MM.1S (cell line): ENCODE results near the gene PGGT1B.

Experiments
- DNase-seq: peaks from one replicate; pipeline ENCODE4 v3.0.0-alpha.2; 2015
- H2AFZ ChIP-seq: fragments of 300-600 bp; sonication (generic); 2 replicates; pipeline ENCODE4 v1.6.0; 2016; ENCODE audit warnings: antibody characterized with exemption, low read length
- H3F3A ChIP-seq: fragments of 300-600 bp; sonication (generic); 2 replicates; pipeline ENCODE4 v1.6.1; 2016; ENCODE audit warnings: mild to moderate bottlenecking, antibody characterized with exemption, low read length, moderate library complexity, mixed read lengths; ENCODE audit not compliant: insufficient read depth
- H3K27ac ChIP-seq: fragments of 300-600 bp; sonication (generic); 2 replicates; pipeline ENCODE4 v1.5.1; 2016; ENCODE audit warnings: mild to moderate bottlenecking, low read length
- H3K27me3 ChIP-seq: fragments of 300-600 bp; sonication (generic); replicated peaks from 2 replicates; pipeline ENCODE4 v1.6.0; 2016; ENCODE audit warnings: low read length; ENCODE audit not compliant: insufficient read depth
- H3K36me3 ChIP-seq: fragments of 300-600 bp; sonication (generic); replicated peaks from 2 replicates; pipeline ENCODE4 v1.6.1; 2016; ENCODE audit warnings: mild to moderate bottlenecking, low read length, mixed read lengths; ENCODE audit not compliant: insufficient read depth
- H3K4me1 ChIP-seq: fragments of 300-600 bp; sonication (generic); 2 replicates; pipeline ENCODE4 v1.6.1; 2016; ENCODE audit warnings: low read length, mixed read lengths
- H3K4me2 ChIP-seq: fragments of 300-600 bp; sonication (generic); 2 replicates; pipeline ENCODE4 v1.6.0; 2016; ENCODE audit warnings: low read depth, low read length
- H3K4me3 ChIP-seq: fragments of 300-600 bp; sonication (generic); 2 replicates; pipeline ENCODE4 v1.5.1; 2016; ENCODE audit warnings: low read length, mixed read lengths
- H3K79me2 ChIP-seq: fragments of 300-600 bp; sonication (generic); 2 replicates; pipeline ENCODE4 v1.6.1; 2016; ENCODE audit warnings: mixed run types, low read length, mixed read lengths
- H3K9ac ChIP-seq: fragments of 300-600 bp; sonication (generic); 2 replicates; pipeline ENCODE4 v1.6.1; 2016; ENCODE audit warnings: low read length, mixed read lengths
- H3K9me2 ChIP-seq: fragments of 300-600 bp; sonication (generic); replicated peaks from 2 replicates; pipeline ENCODE4 v1.6.1; 2016; ENCODE audit warnings: mild to moderate bottlenecking, low read length, mixed read lengths; ENCODE audit not compliant: insufficient read depth
- H3K9me3 ChIP-seq: fragments of 300-600 bp; sonication (generic); replicated peaks from 2 replicates; pipeline ENCODE4 v1.6.1; 2016; ENCODE audit warnings: mild to moderate bottlenecking, low read length, mixed read lengths; ENCODE audit not compliant: insufficient read depth
- H4K20me1 ChIP-seq: fragments of 300-600 bp; sonication (generic); 2 replicates; pipeline ENCODE4 v1.6.1; 2016; ENCODE audit warnings: mild to moderate bottlenecking, low read length, moderate library complexity, mixed read lengths; ENCODE audit not compliant: insufficient read depth
- CTCF ChIP-seq: fragments of 300-600 bp; sonication (generic); IDR thresholded peaks from 2 replicates; pipeline ENCODE4 v1.5.1; 2016; ENCODE audit warnings: antibody characterized with exemption, low read length, mixed read lengths
- EZH2 ChIP-seq: fragments of 300-600 bp; sonication (generic); optimal IDR thresholded peaks from 2 replicates; pipeline ENCODE3; 2017; ENCODE audit warnings: low read depth, mild to moderate bottlenecking, antibody characterized with exemption, low read length, mixed read lengths
- EZH2phosphoT487 ChIP-seq: fragments of 300-600 bp; sonication (generic); IDR thresholded peaks from 2 replicates; pipeline ENCODE4 v1.6.1; 2018; ENCODE audit warnings: antibody characterized with exemption, low read length

Gene PGGT1B

GRCh38 chr5:115169487-115170133 is 93.1 kb downstream of the PGGT1B start, which contains the start of gene TRIM36:
Gene TRIM36, minus strand, starts transcription at chr5:115169908. Its CDS starts 274 bp downstream, at chr5:115169634.
- DNase-seq: peak; percentile 94
- Histone ChIP-seq H3K27me3 (no peaks in the 10 kb centered on the region; the same call in 1 of the 2 replicates), H3K36me3 (no peaks in the 10 kb centered on the region), H3K27ac (peak within 1 kb of the TSS; percentile 57; the same call in 1 of the 2 replicates), H4K20me1 (no peaks in the 10 kb centered on the region), H3K4me2 (peak within 1 kb of the TSS; percentile 98), H3K79me2 (peaks cover 3% of the 10 kb centered on the region; the same call in 1 of the 2 replicates), H3K9ac (peak within 1 kb of the TSS; percentile 67), H3K9me2 (no peaks in the 10 kb centered on the region), H3K9me3 (no peaks in the 10 kb centered on the region), H3K4me3 (peak within 1 kb of the TSS; percentile 79), H2AFZ (peak within 1 kb of the TSS; percentile 99), H3K4me1 (peaks cover 7% of the 10 kb centered on the region; the same call in 1 of the 2 replicates), H3F3A (0 out of 2 replicates have a peak, but pooled peaks cover 2% of the 10 kb centered on the region)
- TF ChIP-seq EZH2phosphoT487 (no peak), EZH2 (no peak), CTCF (peak; percentile 27; the same call in 1 of the 2 replicates)

GRCh38 chr5:115168829-115169486 is 93.7 kb downstream of the PGGT1B start:
- Histone ChIP-seq H3K9me3 (no peaks in the 10 kb centered on the region), H3F3A (0 out of 2 replicates have a peak, but pooled peaks cover 2% of the 10 kb centered on the region), H3K4me1 (peaks cover 7% of the 10 kb centered on the region; the same call in 1 of the 2 replicates), H3K27me3 (no peaks in the 10 kb centered on the region; the same call in 1 of the 2 replicates), H4K20me1 (no peaks in the 10 kb centered on the region), H3K79me2 (peaks cover 3% of the 10 kb centered on the region; the same call in 1 of the 2 replicates), H3K36me3 (no peaks in the 10 kb centered on the region), H3K4me2 (peak overlapping the region; percentile 73), H3K4me3 (peak overlapping the region; percentile 79), H2AFZ (peak overlapping the region; percentile 97), H3K9ac (peak overlapping the region; percentile 67), H3K27ac (peak overlapping the region; percentile 57; the same call in 1 of the 2 replicates), H3K9me2 (no peaks in the 10 kb centered on the region)
- peak; percentile 60 for DNase-seq
- TF ChIP-seq CTCF: no peak
- no peak for TF ChIP-seq EZH2
- no peak for TF ChIP-seq EZH2phosphoT487

GRCh38 chr5:115166744-115167393 is 95.8 kb downstream of the PGGT1B start:
- no peak overlapping the region for H3K4me3 ChIP-seq
- no peaks in the 10 kb centered on the region for H3K9me3 ChIP-seq
- no peak overlapping the region for H3K4me2 ChIP-seq
- H3K27ac ChIP-seq: no peak overlapping the region
- no peak overlapping the region for H2AFZ ChIP-seq
- TF ChIP-seq EZH2 (no peak), EZH2phosphoT487 (no peak), CTCF (no peak)
- H4K20me1 ChIP-seq: no peaks in the 10 kb centered on the region
- no peak overlapping the region for H3K9ac ChIP-seq
- H3K36me3 ChIP-seq: no peaks in the 10 kb centered on the region
- H3F3A ChIP-seq: 0 out of 2 replicates have a peak, but pooled peaks cover 2% of the 10 kb centered on the region
- H3K27me3 ChIP-seq: no peaks in the 10 kb centered on the region; the same call in 1 of the 2 replicates
- H3K9me2 ChIP-seq: no peaks in the 10 kb centered on the region
- no peak for DNase-seq
- H3K79me2 ChIP-seq: peaks cover 3% of the 10 kb centered on the region; the same call in 1 of the 2 replicates
- H3K4me1 ChIP-seq: peaks cover 7% of the 10 kb centered on the region; the same call in 1 of the 2 replicates
